HG02885 (cell line): ENCODE data around the gene ITGB2.

Source experiments
- ATAC-seq: cut with Tn5 transposase; IDR thresholded peaks from one replicate; pipeline ENCODE4 v1.9.1; 2021; ENCODE audit warnings: mild to moderate bottlenecking; ENCODE audit not compliant: unreplicated experiment, poor library complexity

Gene ITGB2

DNA sequence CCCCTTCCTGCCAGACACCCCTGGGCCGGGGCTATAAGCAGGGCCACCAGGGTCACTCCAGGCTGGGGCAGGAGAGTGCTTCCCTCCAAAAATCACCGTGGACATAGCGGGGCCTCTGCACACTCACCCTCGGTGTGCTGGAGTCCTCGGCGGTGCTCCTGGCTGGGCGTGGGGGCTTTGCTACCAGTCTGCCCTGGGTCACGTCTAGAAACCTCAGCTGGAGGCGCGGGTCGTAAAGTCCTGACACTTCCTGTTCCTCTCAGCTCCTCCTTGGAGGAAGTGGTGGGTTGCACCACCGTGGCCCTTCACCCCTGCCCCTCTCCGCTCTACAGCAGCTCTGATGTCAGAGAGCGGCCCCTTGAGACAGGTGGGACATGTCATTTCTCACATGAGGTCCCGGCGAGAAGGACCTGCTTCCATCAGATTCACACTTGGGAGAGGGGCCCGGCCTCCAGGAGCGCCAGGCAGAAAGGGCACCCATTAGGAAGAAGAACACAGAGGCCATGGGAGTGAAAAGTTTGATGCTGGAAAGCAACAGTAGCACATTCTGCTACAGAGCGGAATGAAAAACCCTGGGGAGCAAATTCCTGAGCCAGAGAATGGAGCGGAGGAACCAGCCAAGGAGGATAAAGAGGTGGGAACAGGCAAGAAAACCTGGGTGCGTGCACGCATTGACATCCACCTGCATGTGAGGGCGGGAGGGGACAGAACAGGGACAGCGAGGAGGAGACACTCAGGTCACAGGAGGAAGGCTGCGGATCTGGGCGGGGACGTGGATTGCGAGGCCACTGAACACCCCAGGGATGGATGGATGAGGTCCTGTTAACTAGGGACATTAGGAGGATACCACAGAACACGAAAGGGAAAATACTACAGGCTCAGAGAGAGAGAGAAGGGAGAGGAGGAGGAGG lies at the start of gene ITGB2:
Gene ITGB2 (minus strand): TSS at position 206 of the 911 bp plus-strand sequence. CDS start 10,117 bp downstream, outside the sequence.
- peak; percentile 64 for ATAC-seq

DNA sequence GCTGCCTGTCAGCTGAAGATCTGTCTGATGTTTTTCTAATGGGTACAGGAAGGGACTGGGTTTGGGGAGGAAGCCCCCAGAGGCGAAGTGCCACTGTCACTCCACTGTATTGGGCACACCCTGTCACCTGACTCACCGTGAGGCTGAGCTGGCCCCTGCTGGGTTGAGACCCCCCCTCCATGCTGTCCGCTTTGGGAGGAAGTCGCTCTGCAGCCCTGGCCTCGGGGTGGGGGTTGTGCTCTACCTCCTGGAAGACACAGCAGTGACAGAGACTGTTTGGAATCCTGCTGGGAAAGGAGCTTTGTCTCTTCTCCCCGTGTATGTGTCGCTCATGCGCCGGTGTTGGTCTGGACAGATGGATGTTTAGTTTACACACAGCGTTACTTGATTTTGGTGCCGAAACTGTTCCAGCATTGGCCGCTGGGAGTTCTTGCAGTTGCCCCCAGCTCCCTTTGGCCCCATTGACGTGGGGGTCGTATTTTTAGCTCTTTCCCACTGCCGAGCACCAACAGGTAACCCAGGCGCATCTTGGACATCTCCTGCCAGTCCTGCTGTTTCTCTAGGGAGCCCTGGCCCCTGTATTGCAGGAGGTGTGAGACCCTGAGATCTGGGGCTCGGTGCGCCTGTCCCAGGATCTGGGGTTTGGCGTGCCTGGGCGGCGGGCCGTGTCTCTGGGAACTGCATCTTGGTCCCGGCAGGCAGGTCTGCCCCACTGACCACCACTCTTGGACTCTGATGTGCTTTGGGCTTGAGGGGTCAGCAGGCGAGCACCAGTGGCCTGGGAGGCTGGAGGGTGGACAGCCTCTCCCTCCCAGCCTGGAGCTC lies 49.4 kb upstream of the ITGB2 start:
- ATAC-seq: no peak

DNA sequence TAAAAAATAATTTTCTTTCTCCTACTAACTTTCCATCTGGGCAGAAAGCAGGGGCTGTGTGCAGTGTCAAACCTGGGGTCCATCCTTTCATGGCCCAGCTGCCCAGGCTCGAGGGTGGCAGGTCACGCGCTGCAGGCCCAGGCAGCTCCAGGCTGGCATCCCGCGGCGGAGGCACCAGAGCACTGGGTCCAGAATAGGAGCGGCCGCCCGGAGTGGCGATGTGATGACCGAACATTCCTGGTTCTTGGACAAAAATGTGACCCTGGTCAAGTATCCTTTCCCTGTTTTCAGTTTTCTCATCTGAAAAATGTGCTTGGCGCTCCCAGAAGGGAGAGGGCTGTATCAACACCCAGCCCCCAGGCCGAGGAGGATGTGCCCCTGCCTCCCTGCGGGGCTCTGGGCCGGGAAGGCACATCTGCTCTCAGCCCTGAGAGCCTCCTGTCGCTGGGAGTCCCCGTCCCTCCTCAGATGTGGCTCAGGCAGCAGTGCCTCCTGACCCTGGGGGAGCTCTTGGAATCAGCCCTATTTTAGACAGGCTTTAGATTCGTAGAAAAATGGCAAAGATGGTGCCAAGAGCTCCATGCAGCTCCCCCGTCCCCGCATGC lies 48.5 kb upstream of the ITGB2 start:
- ATAC-seq: no peak

DNA sequence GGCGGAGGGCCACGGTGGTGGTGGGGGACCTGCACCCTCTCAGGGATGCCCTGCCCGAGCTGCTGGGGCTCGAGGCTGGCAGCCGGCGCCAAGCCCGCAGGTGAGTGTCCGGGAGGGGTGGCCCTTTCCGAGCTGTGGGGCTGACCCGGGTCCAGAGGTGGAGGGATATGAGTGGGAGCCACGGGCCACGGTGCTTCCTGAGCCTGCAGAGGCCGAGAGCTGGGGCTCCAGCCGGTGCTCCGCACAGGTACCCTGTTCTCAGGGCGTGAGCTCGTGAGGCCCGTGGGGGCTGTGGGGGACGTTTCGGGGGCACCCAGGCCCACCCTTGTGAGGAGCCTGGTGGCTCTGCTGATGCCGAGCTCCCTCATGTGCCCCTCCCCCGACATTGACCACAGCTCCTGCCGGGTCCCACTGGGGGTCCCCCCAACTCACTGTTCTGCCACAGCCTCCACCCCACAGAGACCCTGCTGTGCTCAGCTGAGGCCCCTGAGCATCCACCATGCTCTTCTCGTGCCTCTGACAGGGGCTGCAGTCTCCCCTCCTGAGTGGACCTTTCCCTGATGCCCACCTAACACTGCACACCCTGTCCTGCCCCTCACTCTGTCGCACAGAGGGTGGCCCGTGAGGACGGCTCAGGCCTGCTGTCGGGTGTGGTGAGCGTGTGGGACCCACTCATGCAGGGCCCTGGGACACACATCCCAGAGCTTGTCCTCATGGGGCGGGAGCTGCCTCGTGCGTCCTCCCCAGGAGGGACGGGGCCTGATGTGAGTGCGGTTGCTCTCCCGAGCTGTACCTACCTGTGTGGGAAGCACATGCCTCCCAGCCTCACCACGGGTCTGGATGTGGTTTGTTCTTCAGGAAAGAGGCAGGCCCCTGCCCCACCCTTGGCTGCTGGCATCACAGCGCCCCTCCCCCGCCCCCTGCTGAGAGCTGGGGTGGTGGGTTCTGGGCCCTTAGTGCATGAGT lies 46.7 kb upstream of the ITGB2 start:
- no peak for ATAC-seq

DNA sequence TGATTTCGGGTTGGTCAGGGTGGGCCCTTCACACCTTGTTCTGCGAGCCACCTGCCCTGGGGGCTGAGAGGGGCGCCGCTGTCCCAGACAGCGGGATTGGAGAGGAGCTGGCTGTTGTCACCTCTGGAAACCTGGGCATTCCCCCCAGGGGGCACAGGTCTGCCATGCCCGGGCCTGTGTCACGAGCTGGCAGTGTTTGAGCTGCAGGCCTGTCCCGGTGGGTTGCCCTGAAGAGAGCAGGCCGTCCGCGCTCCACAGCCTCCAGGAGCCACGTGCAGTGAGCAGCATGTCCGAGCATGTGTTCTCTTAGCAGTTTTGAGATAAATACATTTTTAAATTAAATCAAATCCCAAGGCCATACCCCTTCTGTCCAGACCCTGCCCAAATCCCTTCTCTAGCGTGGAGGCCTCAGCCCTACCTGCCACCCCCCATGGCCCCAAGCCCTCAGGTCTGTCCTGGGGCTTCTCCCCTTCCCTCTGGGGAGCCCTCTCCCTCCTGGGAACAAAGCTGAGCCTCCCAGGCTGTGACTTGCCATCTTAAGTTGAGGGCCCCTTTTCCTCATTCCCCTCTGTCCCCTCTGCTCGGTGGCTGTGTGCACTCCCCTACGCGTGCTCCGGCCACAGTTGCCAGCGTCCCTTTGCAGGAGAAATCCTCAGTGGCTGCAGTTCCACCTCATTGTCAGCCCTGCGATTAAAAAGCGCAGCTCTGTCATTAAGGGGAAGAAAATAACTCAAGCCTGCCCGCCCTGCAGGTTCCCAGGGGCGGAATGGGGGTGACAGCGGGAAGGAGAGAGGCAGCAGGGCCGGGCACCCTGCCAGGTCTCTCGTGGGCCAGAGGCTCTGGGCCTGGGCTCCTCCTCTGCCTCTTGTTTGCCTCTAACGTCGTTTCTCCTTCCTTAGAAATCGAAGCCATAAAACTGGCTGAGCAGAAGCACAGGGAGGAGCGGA lies 45.7 kb upstream of the ITGB2 start:
- ATAC-seq: no peak

DNA sequence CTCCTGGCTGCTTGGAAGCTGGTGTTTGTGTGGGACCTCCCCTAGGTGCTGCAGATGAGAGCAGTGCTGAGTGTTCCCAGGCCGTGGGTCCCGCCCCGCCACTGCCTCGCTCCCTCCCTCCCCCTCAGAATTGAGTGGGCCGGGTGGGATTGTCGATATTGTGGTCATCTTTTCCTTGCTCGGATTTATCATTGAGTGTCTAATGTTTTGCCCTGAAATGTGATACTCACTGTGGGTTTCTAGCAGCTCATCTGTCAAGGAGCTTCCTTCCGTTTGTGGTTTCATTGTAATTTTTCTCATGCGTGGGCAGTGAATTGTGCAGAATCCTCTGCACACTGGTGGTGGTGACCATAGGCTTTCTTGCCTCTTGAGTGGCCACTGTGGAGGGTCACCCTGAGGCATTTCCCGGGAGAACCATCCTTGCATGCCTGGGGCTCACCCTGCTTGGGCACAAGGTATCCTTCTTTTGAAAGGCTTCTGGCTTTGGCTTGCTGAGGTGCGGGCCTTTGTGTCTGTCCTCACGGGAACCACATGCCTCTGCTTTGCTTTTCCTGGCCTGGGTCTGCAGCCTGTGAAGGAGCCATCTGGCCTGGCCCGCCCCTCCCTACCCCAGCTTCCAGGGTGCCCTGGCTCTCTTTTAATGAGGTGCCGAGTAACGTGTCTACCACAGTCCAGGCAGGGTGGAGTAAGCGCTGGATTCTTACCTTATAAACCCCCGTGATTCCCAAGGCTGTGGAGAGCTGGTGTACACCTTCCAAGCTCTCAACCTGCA lies 44.7 kb upstream of the ITGB2 start:
- ATAC-seq: no peak

DNA sequence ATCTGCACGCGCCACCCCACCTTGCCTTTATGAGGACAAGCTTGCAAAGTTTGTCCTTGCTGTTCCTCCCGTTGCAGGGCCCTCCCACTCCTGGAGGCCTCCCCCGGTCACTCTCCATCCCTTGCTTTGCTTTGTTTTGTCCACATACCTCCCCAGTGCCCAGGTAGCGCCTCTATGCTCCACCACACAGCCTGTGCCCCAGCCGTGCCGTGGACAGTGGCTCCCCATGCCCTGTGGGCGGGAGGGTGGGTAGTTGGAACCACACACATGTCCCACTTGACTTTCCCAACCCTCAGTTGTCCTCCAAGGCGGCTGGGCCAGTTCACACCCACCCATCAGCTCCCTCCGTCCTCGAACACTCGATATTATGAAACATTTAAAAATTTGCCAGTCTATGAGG lies 43.7 kb upstream of the ITGB2 start:
- no peak for ATAC-seq

DNA sequence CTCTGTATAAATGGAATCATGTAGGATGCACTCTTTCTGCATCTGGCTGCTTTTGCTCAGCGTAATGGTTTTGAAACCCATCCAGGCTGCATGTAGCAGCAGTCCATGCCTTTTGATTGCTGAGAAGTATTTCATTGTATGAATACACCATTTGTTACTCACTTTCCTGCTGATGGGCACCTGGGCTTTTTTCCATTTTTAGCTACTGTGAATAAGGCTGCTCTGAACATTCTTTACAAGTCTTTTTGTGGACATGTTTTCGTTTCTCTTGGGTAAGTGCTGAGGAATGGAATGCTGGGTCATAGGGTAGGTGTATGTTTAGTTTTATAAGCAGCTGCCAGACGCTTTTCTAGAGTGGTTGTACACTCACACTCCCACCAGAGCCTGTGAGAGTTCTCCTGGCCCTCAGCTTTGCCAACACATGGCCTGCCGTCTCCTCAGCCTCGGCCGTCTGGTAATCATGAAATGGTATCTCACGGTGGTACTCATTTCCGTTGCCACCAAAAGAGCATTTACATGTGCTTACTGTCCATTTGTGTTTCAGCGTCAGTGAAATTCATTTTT lies 41.8 kb upstream of the ITGB2 start:
- ATAC-seq: no peak

DNA sequence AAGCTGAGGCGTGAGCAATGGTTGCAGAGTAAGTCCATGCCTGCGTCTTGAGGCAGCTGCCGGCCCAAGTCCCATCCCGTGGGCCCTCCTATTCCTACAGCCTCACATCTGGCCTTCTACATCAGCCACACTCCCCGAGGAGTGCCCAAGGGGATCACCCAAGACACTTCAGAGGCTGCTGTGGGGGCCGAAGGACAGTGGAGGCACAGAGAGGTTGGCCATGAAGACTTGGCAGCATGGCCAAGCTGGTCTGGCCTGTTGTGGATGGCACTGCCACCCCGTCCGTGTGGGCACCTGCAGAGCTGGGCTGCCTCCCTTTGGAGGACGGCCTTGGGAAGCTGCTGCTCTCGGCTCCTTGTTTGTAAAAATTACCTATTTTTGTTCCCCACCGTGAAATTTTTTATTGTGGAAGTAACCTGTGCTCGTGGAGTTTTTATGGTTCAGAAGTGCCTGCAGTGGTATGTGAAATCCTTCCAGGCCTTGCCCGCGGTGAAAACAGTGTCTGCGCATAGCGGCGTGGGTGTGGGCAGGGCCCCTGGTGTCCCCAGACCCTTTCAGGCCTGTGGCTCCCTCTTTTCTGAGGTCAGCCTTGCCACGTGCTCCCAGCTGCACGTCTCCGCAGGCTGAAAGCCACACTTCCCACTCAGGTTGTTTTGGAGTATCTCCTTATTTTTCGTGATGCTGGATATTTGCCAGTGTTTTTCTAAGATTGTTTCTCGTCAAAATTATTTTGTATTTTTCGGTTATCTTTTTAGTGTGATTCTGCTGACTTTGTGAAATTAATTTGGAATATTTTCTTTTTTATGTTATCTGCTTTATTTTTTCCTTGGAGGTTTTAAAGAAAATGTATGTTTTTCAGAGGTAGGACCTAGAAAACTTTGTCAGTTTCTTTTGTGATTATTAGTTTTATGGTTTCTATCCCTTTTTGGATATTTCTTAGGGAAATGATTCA lies 39.7 kb upstream of the ITGB2 start:
- no peak for ATAC-seq

DNA sequence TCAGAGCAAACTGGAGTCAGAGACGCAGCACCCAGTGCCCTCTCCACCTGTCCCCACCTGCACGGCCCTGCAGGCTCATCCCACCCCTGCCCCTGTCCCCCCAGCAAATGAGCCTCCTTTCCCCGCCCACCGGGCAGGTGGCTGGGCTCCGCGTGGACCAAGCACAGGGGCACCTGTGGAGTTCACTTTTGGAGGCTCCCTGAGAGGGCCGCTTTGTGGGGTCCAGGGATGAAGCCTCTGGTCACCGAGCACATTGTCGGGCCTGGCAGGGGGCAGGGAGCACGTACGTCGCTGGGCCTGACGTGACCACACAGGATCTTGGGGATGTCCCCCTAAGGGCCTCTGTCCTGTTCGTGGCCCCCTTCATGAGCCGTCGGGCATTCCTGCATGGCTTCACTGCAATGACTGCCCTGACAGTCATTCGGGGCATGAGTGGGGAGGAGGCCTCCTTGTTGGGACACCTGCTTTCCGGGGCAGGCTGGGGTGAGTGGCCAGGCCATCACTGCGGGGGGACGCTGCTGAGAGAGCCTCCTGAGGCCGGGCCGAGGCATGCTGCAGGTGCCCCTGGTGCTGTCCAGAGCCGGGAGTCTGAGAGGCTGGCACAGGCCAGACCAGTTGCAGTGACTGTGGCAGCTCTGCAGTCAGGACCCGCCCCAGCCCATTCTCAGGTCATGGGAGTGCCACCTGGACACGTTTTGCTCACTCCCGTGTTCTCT lies 38.8 kb upstream of the ITGB2 start:
- no peak for ATAC-seq

DNA sequence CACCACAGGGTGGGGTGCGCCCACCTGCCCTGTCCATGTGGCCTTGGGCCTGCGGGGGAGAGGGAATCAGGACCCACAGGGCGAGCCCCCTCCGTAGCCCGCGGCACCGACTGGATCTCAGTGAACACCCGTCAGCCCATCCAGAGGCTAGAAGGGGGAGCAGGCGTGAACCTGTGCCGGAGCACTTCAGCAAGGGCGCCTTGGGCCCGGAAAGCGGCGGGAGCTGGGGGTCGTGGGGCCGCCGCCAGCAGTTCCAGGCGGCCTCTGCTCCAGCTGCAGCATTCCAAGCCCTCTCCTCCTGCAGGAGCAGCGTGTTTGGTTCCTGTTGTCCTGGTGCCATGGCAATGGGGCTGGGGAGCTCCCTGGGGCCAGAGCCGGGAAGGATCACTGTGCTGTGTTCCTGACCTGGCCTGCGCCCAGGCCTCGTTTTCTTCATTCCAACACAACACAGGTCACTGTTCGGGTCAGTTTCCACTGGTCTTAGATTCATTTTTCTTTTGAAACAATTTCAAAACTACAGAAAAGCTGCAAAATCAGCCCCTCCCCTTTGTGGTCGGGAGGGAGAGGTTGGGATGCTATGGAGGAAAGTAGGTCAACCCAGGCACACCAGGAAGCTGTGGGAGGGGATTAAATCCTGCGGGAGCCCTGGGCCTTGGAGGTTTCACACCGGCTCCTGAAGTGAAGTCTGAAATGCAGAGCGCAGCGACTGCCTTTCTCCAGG lies 37.9 kb upstream of the ITGB2 start:
- ATAC-seq: no peak

DNA sequence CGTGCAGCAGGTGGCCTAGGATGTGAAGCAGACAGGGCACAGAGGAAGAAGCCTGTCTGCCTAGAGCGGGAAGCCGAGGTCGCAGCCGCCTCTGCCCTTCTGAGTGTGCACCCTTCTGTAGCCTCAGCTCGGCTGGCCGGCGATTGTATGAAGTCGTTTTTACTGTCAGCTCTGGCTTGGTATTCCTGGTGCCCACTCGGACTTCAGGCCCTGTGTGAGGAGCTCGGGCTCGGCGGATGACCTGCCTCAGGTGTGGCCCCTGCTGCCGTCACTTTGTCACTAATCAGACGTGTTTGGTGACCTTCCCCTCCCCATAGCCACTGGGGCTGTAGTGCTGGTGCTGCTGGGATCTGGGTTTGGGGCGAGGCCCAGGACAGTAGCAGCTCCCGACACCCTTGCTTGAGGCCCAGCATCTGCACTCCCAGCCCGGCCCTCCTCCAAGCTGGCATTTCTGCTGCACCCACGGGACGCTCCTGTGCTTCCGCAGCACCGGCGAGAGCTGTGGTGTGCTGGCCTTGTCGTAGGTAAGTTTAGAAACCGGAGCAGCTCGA lies 37.3 kb upstream of the ITGB2 start:
- ATAC-seq: no peak

DNA sequence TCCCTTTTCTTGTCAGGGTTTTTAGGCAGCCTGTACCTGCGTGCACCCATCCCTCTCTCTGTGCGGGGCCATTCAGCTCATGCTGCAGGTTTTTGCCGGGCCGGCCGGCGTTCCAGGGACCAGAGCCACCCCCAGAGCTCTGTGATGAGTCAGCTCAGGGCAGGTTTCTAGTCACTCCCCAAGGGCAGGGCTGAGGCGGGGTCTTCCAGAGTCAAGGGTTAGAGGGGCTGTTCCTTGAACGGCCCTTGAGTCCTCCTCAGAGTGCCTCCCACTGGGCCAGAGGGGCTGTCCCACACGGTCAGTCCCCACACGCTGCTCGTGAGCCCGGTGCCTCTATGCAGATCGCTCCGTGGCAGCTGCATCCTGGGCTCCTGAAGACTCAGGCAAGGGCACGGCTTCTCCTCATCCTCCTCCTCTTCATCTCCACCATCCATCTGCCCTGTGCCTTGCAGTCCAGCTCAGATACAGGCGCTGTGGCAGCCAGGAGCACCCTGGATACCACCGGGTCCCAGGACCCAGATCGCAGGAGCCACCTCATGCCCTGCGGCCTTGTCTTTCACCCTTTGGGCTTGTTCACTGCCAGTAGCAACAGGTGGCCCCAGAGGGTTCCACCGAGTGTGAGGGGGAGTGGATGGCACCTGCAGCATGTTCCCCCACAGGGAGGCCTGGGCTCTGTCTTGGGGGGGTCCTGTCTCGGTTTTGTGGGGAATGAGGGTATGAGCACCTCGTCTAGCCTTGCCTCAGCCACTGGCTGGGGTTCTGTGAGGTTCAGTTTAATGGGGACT lies 36.5 kb upstream of the ITGB2 start:
- no peak for ATAC-seq

DNA sequence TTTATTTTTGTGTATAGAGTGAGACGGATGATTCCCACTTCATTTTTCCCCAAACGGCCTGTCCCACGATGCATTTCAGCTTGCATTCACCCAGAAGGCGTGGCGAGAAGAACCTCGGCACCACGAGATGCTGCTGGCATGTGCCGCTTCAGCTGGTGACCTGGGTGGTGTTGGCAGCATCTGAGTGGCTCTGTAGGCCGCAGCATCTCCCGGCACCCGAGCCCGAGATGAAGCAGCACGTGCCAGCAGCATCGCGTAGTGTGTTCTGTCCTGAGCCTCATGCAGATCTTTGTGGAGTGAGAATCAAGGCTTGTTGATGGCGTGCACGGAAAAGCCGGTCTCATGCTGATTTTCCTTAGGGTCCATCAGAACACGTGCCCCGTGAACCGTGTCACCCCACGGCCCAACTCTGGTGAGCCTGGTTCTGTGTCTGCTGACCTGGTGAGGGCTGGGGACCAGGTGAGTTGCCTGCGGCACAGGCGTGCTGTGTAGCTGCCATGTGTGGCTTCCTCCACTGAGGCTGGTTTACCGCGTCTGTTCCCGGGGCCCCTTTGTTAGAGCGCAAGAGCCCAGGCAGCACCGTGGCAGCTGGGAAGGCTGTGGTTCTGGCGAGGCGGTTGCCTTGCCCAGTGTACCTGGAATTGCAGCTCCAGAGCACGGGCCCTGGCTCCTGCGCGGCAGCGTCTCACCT lies 35.8 kb upstream of the ITGB2 start:
- ATAC-seq: no peak
